B cell (primary cell): ENCODE measurements around the gene MYMK. TPM values are rescaled to one million over a fixed set of nuclear protein-coding genes. Genes with fewer than 3 reads are reported as not detected.

Experiments used
- ATAC-seq: fragments of 200-7000 bp; cut with Tn5 transposase; one replicate; pipeline ENCODE4 v1.10.0; 2021; ENCODE audit warnings: low read depth, mild to moderate bottlenecking, moderate number of reproducible peaks, moderate library complexity
- CTCF ChIA-PET: fragments of 350-600 bp; sonication (Branson Sonifier 250); formaldehyde crosslinking; loops from one replicate; lab custom pipeline; 2021; ENCODE audit warnings: antibody characterized with exemption, inconsistent platforms; lab: Charles Lee
- POLR2A ChIA-PET: fragments of 350-600 bp; sonication (Branson Sonifier 250); formaldehyde crosslinking; loops from one replicate; lab custom pipeline; 2021; ENCODE audit warnings: antibody characterized with exemption; lab: Charles Lee
- DNase-seq: peaks from one replicate; pipeline ENCODE4 v3.0.0; 2013
- H2AFZ ChIP-seq: 2 replicates; pipeline ENCODE4 v1.6.1; 2012; ENCODE audit warnings: mild to moderate bottlenecking, low read depth, low read length; ENCODE audit not compliant: insufficient read depth, poor library complexity, severe bottlenecking
- H3K27ac ChIP-seq, 2 donors: 1 replicate in 1 of 2; 2 replicates in 1 of 2; pipeline ENCODE4 v1.5.1; 2012 to 2013; ENCODE audit warnings: low read length in 2 of 2, mild to moderate bottlenecking in 2 of 2, moderate library complexity in 1 of 2
- H3K27me3 ChIP-seq, 4 experiments: fragments of 200-600 bp in 1 of 4; sonication (generic) in 1 of 4; replicated peaks in 1 of 4; 1 replicate in 2 of 4; 2 replicates in 2 of 4; pipeline versions ENCODE4 v1.6.1 to v1.7.0; 2013 to 2016; ENCODE audit warnings: low read length in 3 of 4, mild to moderate bottlenecking in 2 of 4, mixed read lengths in 1 of 4, moderate library complexity in 1 of 4; ENCODE audit not compliant: insufficient read depth in 4 of 4, control insufficient read depth in 3 of 4; ENCODE audit errors: control extremely low read depth in 1 of 4
- H3K36me3 ChIP-seq, 2 experiments: replicated peaks in 1 of 2; 1 replicate in 1 of 2; 2 replicates in 1 of 2; pipeline versions ENCODE4 v1.6.1 to v1.7.1; 2013; ENCODE audit warnings: low read length in 1 of 2; ENCODE audit not compliant: insufficient read depth in 2 of 2, control insufficient read depth in 1 of 2; ENCODE audit errors: control extremely low read depth in 1 of 2, extremely low read depth in 1 of 2
- H3K4me1 ChIP-seq, 2 donors: fragments of 200-600 bp in 1 of 2; sonication (generic) in 1 of 2; 1 replicate in 1 of 2; 2 replicates in 1 of 2; pipeline versions ENCODE4 v1.5.1 to v1.6.1; 2013 to 2017; ENCODE audit warnings: low read length in 2 of 2; ENCODE audit not compliant: control insufficient read depth in 2 of 2, insufficient read depth in 2 of 2
- H3K4me2 ChIP-seq: replicated peaks from 2 replicates; pipeline ENCODE3; 2012; ENCODE audit warnings: mild to moderate bottlenecking, low read depth, low read length; ENCODE audit not compliant: poor library complexity, severe bottlenecking
- H3K4me3 ChIP-seq, 5 experiments: fragments of 200-600 bp in 1 of 5; sonication (generic) in 1 of 5; 1 replicate in 3 of 5; 2 replicates in 2 of 5; pipeline versions ENCODE4 v1.5.1 to v1.7.0; 2011 to 2016; ENCODE audit warnings: low read length in 4 of 5, mild to moderate bottlenecking in 4 of 5, low read depth in 2 of 5, control low read depth in 1 of 5, moderate library complexity in 1 of 5; ENCODE audit not compliant: insufficient read depth in 1 of 5; ENCODE audit errors: control extremely low read depth in 1 of 5, extremely low read depth in 1 of 5
- H3K79me2 ChIP-seq: fragments of 200-600 bp; sonication (generic); one replicate; pipeline ENCODE4 v1.6.0; 2016; ENCODE audit warnings: low read length; ENCODE audit not compliant: control insufficient read depth, insufficient read depth
- H3K9ac ChIP-seq: fragments of 200-600 bp; sonication (generic); 2 replicates; pipeline ENCODE4 v1.6.1; 2017; ENCODE audit warnings: mild to moderate bottlenecking, low read length, moderate library complexity
- H3K9me3 ChIP-seq, 3 donors: one replicate each; pipeline versions ENCODE4 v1.6.1 to v1.7.1; 2013; ENCODE audit warnings: low read length in 2 of 3; ENCODE audit not compliant: control insufficient read depth in 2 of 3, insufficient read depth in 1 of 3; ENCODE audit errors: control extremely low read depth in 1 of 3
- H4K20me1 ChIP-seq: 2 replicates; pipeline ENCODE4 v1.6.0; 2012; ENCODE audit warnings: mild to moderate bottlenecking, low read length; ENCODE audit not compliant: insufficient read depth, control insufficient read depth, poor library complexity, severe bottlenecking
- H3K27ac Mint-ChIP-seq: one replicate; pipeline ENCODE4 v1.8.0; 2021; ENCODE audit warnings: mixed read lengths
- H3K27me3 Mint-ChIP-seq: one replicate; pipeline ENCODE4 v1.8.0; 2021; ENCODE audit warnings: mixed read lengths
- H3K4me1 Mint-ChIP-seq: one replicate; pipeline ENCODE4 v1.8.0; 2021; ENCODE audit warnings: mixed read lengths
- H3K4me3 Mint-ChIP-seq: one replicate; pipeline ENCODE4 v1.8.0; 2021; ENCODE audit warnings: mixed read lengths
- H3K9me3 Mint-ChIP-seq: one replicate; pipeline ENCODE4 v1.8.0; 2022; ENCODE audit warnings: mixed read lengths; ENCODE audit not compliant: insufficient read depth
- EZH2 ChIP-seq: IDR thresholded peaks from 2 replicates; pipeline ENCODE4 v1.6.1; 2012; ENCODE audit warnings: borderline replicate concordance, low read depth, mild to moderate bottlenecking, moderate library complexity, low read length; ENCODE audit not compliant: insufficient read depth, poor library complexity, severe bottlenecking
- WGBS: methylation state at CpG from one replicate; pipeline ENCODE4 v1.1.5; 2013; ENCODE audit warnings: missing lambda C conversion rate; ENCODE audit not compliant: insufficient coverage; 5-methylcytosine and 5-hydroxymethylcytosine counted together
- intact Hi-C: fragments of 100-400 bp; cut with micrococcal nuclease; formaldehyde crosslinking; loops from one replicate; pipeline ENCODE4 v1.10.0; 2022
- polyA plus RNA-seq: library from polyadenylated mRNA; depleted of rRNA; stranded (reverse); fragments of >200 nt; gene quantifications from 2 replicates; pipeline ENCODE4 v1.2.3, GENCODE V29; 2012
- total RNA-seq, 2 donors: library from RNA; stranded (reverse); fragments of 120-200 nt in 1 of 2; gene quantifications; 1 replicate in 1 of 2; 2 replicates in 1 of 2; pipeline versions ENCODE4 v1.2.3 to v1.2.4, GENCODE V29; 2013 to 2022
- TF ChIP-seq, protein P1 (sequence below): fragments of 200-600 bp; IDR thresholded peaks from one replicate; pipeline ENCODE4 v1.8.0; 2022; ENCODE audit warnings: antibody characterized with exemption, mild to moderate bottlenecking

MYMK gene
- total and polyA plus RNA-seq, 2 donors (not counting 1 experiment from before 2014, with no cell fraction given): not detected

DNA sequence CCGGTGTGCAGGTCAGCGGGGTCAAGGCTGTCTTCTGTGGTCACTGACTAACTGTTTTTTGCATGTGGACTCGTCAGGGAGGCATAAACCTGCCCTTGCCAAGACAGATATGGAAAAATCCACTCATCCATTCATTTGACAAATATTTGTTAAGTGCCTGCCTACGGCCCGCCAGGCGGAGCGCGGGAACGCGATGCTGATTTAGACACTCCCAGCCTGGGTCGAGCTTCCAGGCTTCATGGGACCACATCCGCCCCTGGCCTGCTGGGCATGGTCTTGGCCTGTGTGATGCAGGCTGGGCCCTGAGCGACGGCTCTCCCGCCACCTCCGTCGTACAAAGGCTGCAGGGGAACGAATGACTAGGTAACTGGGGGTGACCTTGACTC, 18.1 kb downstream of the MYMK start:
- ChIA-PET CTCF (no interaction called here), POLR2A (no interaction called here)
- peaks cover 0 to 4% of the 10 kb centered on the region in 2 donors for H3K4me1 ChIP-seq
- no peaks in the 10 kb centered on the region for H4K20me1 ChIP-seq
- H3K27me3 Mint-ChIP-seq: peaks cover 15% of the 10 kb centered on the region
- intact Hi-C loops: no loop called here
- H3K4me2 ChIP-seq: no peak overlapping the region
- no peak overlapping the region for H3K27ac ChIP-seq
- peaks cover 0 to 13% (median 1%) of the 10 kb centered on the region in 4 experiments for H3K27me3 ChIP-seq
- no peak for ATAC-seq
- no peak overlapping the region for H3K4me3 Mint-ChIP-seq
- H2AFZ ChIP-seq: no peak overlapping the region
- peaks cover 4% of the 10 kb centered on the region for H3K9me3 Mint-ChIP-seq
- no peaks in the 10 kb centered on the region for H3K36me3 ChIP-seq
- H3K9ac ChIP-seq: no peak overlapping the region
- H3K9me3 ChIP-seq: peaks cover 3 to 8% (median 5%) of the 10 kb centered on the region in 3 donors
- WGBS: 86% methylated on average over 13 of the region's 18 CpGs
- no peaks in the 10 kb centered on the region for H3K79me2 ChIP-seq
- H3K4me3 ChIP-seq: no peak overlapping the region
- TF ChIP-seq, protein P1, sequence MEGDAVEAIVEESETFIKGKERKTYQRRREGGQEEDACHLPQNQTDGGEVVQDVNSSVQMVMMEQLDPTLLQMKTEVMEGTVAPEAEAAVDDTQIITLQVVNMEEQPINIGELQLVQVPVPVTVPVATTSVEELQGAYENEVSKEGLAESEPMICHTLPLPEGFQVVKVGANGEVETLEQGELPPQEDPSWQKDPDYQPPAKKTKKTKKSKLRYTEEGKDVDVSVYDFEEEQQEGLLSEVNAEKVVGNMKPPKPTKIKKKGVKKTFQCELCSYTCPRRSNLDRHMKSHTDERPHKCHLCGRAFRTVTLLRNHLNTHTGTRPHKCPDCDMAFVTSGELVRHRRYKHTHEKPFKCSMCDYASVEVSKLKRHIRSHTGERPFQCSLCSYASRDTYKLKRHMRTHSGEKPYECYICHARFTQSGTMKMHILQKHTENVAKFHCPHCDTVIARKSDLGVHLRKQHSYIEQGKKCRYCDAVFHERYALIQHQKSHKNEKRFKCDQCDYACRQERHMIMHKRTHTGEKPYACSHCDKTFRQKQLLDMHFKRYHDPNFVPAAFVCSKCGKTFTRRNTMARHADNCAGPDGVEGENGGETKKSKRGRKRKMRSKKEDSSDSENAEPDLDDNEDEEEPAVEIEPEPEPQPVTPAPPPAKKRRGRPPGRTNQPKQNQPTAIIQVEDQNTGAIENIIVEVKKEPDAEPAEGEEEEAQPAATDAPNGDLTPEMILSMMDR: no peak
- TF ChIP-seq EZH2: no peak
- no peak overlapping the region for H3K27ac Mint-ChIP-seq
- H3K4me1 Mint-ChIP-seq: no peaks in the 10 kb centered on the region
- no peak for DNase-seq

DNA sequence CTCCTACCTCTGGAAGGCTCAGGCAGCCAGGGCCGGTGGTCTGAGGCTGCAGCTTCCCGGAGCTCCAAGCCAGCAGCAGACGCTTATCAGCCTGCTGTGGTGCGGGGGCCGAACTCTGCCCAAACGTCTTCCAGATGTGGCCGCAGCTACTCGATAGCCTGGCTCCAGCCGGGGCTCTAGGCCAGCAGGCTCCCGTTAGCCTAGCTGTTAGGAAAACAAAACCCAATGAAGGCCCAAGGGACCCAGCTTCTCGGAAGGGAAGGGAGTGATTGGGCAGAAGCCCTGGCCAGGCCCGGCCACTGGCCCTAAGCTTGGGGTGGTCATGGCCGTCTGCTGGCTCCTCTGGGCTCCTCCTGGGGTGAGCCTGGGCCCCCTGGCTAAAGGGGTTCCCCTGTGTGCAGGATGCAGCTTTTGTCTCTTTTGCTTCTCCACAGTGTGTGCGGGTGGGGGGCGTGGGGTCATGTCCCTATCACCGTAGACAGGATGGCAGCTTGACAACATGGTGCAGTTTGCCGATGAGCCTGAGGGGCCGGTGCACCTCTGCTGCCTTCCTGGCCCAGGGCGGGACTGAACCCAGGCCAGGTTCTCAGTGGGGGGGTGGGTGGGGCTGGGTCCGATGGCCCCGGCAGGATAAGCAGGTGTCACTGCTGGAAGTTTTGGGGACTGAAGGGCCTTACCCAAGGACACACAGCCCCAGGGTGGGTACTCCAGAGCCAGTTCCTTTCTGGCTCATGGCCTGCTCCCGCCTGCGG, 18.7 kb downstream of the MYMK start:
- H3K4me1 Mint-ChIP-seq: no peaks in the 10 kb centered on the region
- no peak overlapping the region for H3K4me3 Mint-ChIP-seq
- no peak overlapping the region for H3K27ac ChIP-seq
- peaks cover 0 to 16% (median 1%) of the 10 kb centered on the region in 4 experiments for H3K27me3 ChIP-seq
- intact Hi-C loops: no loop called here
- ChIA-PET POLR2A (no interaction called here), CTCF (no interaction called here)
- peaks cover 5 to 14% (median 10%) of the 10 kb centered on the region in 3 donors for H3K9me3 ChIP-seq
- H3K9me3 Mint-ChIP-seq: peaks cover 10% of the 10 kb centered on the region
- H3K79me2 ChIP-seq: no peaks in the 10 kb centered on the region
- peaks cover 0 to 4% of the 10 kb centered on the region in 2 donors for H3K4me1 ChIP-seq
- ATAC-seq (no peak), DNase-seq (no peak)
- no peak overlapping the region for H3K4me3 ChIP-seq
- H3K4me2 ChIP-seq: no peak overlapping the region
- H3K27me3 Mint-ChIP-seq: peaks cover 18% of the 10 kb centered on the region
- H4K20me1 ChIP-seq: no peaks in the 10 kb centered on the region
- H3K36me3 ChIP-seq: no peaks in the 10 kb centered on the region
- 94% methylated on average over 23 of the region's 23 CpGs for WGBS
- no peak overlapping the region for H3K27ac Mint-ChIP-seq
- H3K9ac ChIP-seq: no peak overlapping the region
- H2AFZ ChIP-seq: no peak overlapping the region
- TF ChIP-seq, protein P1: no peak
- TF ChIP-seq EZH2: no peak
